HepG2 (cell line): ENCODE measurements around the gene CCNYL1. TPM values are rescaled to one million over a fixed set of nuclear protein-coding genes. Genes with fewer than 3 reads are reported as not detected.

ENCODE experiments used
- AFF4 ChIP-seq: sonication (generic); formaldehyde crosslinking; IDR thresholded peaks from 2 replicates; pipeline ENCODE4 v1.4.0; 2020; ENCODE audit warnings: missing genetic modification reagents
- CCAR2 ChIP-seq: fragments of 200-400 bp; formaldehyde crosslinking; optimal IDR thresholded peaks from 2 replicates; pipeline ENCODE3; 2018; ENCODE audit warnings: low read depth, mild to moderate bottlenecking, low read length, moderate library complexity
- FOXO1 ChIP-seq: sonication (generic); formaldehyde crosslinking; IDR thresholded peaks from 2 replicates; pipeline ENCODE4 v1.4.0; 2020; ENCODE audit warnings: missing genetic modification reagents
- GTF2F1 ChIP-seq: fragments of 150-350 bp; IDR thresholded peaks from 2 replicates; pipeline ENCODE4 v1.6.1; 2014; ENCODE audit warnings: low read length
- GZF1 ChIP-seq: sonication (generic); formaldehyde crosslinking; IDR thresholded peaks from 2 replicates; pipeline ENCODE4 v1.5.1; 2020; ENCODE audit warnings: mild to moderate bottlenecking, missing genetic modification reagents
- JUND ChIP-seq: sonication (generic); formaldehyde crosslinking; IDR thresholded peaks from 2 replicates; pipeline ENCODE4 v1.8.0; 2022; ENCODE audit warnings: mild to moderate bottlenecking, missing genetic modification reagents
- MTA1 ChIP-seq: sonication (generic); formaldehyde crosslinking; IDR thresholded peaks from 2 replicates; pipeline ENCODE4 v1.4.0; 2020; ENCODE audit warnings: missing genetic modification reagents, mild to moderate bottlenecking, borderline replicate concordance
- NONO ChIP-seq, 2 experiments: fragments of 450-650 bp in 1 of 2; sonication (generic) in 1 of 2; formaldehyde crosslinking in 1 of 2; IDR thresholded peaks in 1 of 2; conservative IDR thresholded peaks in 1 of 2; 2 replicates each; pipeline versions ENCODE4 v1.6.1 to v1.8.0; 2017 to 2022; ENCODE audit warnings: mild to moderate bottlenecking in 1 of 2, missing genetic modification reagents in 1 of 2, moderate library complexity in 1 of 2
- NR2C2 ChIP-seq: sonication (generic); formaldehyde crosslinking; IDR thresholded peaks from 2 replicates; pipeline ENCODE4 v1.4.0; 2020; ENCODE audit warnings: missing genetic modification reagents, mild to moderate bottlenecking, moderate library complexity, borderline replicate concordance
- RCOR2 ChIP-seq: IDR thresholded peaks from 2 replicates; pipeline ENCODE4 v1.6.1; 2016; ENCODE audit warnings: missing biosample characterization, missing genetic modification reagents
- REL ChIP-seq: sonication (generic); formaldehyde crosslinking; conservative IDR thresholded peaks from 2 replicates; pipeline ENCODE4 v1.8.0; 2022; ENCODE audit warnings: mild to moderate bottlenecking, missing genetic modification reagents, moderate library complexity
- RNF219 ChIP-seq: sonication (generic); formaldehyde crosslinking; IDR thresholded peaks from 2 replicates; pipeline ENCODE4 v1.5.0; 2020; ENCODE audit warnings: mild to moderate bottlenecking, missing genetic modification reagents
- SOX6 ChIP-seq, 2 experiments: fragments of 450-650 bp in 1 of 2; sonication (generic) in 1 of 2; formaldehyde crosslinking in 1 of 2; IDR thresholded peaks; 2 replicates each; pipeline versions ENCODE4 v1.4.0 to v1.6.1; 2017 to 2020; ENCODE audit warnings: antibody characterized with exemption in 1 of 2, mild to moderate bottlenecking in 1 of 2, missing genetic modification reagents in 1 of 2
- SP2 ChIP-seq: sonication (generic); formaldehyde crosslinking; IDR thresholded peaks from 2 replicates; pipeline ENCODE4 v1.5.1; 2020; ENCODE audit warnings: mild to moderate bottlenecking, missing genetic modification reagents
- SP5 ChIP-seq: IDR thresholded peaks from 2 replicates; pipeline ENCODE4 v1.6.1; 2016; ENCODE audit warnings: low read depth, borderline replicate concordance
- SRSF4 ChIP-seq: fragments of 200-400 bp; formaldehyde crosslinking; IDR thresholded peaks from one replicate; pipeline ENCODE4 v1.6.1; 2018; ENCODE audit warnings: mild to moderate bottlenecking, low read depth, low read length, moderate library complexity; ENCODE audit not compliant: poor library complexity, severe bottlenecking
- ZNF20 ChIP-seq: sonication (generic); formaldehyde crosslinking; IDR thresholded peaks from 2 replicates; pipeline ENCODE4 v1.4.0; 2020; ENCODE audit warnings: mild to moderate bottlenecking, moderate library complexity, missing genetic modification reagents
- ZNF326 ChIP-seq: sonication (generic); formaldehyde crosslinking; IDR thresholded peaks from 2 replicates; pipeline ENCODE4 v1.4.0; 2020; ENCODE audit warnings: missing genetic modification reagents, borderline replicate concordance
- ZNF577 ChIP-seq: sonication (generic); formaldehyde crosslinking; IDR thresholded peaks from 2 replicates; pipeline ENCODE4 v1.4.0; 2020; ENCODE audit warnings: mild to moderate bottlenecking, low read depth, missing genetic modification reagents, borderline replicate concordance
- ZSCAN25 ChIP-seq: sonication (generic); formaldehyde crosslinking; IDR thresholded peaks from 2 replicates; pipeline ENCODE4 v1.8.0; 2022; ENCODE audit warnings: mild to moderate bottlenecking, missing genetic modification reagents
- polyA plus RNA-seq, 8 experiments: library from polyadenylated mRNA; depleted of rRNA in 3 of 8; stranded (reverse) in 7 of 8; unstranded in 1 of 8; fragments of >200 nt; fragmentation: Illumina TruSeq in 4 of 8; extraction: Trizol in 4 of 8; gene quantifications; 2 replicates each; pipeline versions ENCODE4 v1.2.1 to v1.2.3, GENCODE V29; 2011 to 2016; ENCODE audit warnings: low read depth in 4 of 8, missing spikeins in 1 of 8, mixed read lengths in 1 of 8; ENCODE audit not compliant: insufficient read depth in 1 of 8
- total RNA-seq, 5 experiments: library from RNA; depleted of rRNA; stranded (reverse); fragments of >200 nt; fragmentation: Illumina TruSeq; extraction: Trizol; gene quantifications; 2 replicates each; pipeline ENCODE4 v1.2.3, GENCODE V29; 2016; ENCODE audit warnings: low read depth in 1 of 5
- TF ChIP-seq, protein P1 (sequence below): sonication (generic); formaldehyde crosslinking; IDR thresholded peaks from 2 replicates; pipeline ENCODE4 v1.8.0; 2022; ENCODE audit warnings: mild to moderate bottlenecking, missing genetic modification reagents; ENCODE audit not compliant: insufficient replicate concordance

CCNYL1 gene
- total and polyA plus RNA-seq, 2 of the 13 experiments (the other 11 are each of a cell fraction or from before 2014, with no cell fraction given): 12.5 to 16.2 TPM

DNA sequence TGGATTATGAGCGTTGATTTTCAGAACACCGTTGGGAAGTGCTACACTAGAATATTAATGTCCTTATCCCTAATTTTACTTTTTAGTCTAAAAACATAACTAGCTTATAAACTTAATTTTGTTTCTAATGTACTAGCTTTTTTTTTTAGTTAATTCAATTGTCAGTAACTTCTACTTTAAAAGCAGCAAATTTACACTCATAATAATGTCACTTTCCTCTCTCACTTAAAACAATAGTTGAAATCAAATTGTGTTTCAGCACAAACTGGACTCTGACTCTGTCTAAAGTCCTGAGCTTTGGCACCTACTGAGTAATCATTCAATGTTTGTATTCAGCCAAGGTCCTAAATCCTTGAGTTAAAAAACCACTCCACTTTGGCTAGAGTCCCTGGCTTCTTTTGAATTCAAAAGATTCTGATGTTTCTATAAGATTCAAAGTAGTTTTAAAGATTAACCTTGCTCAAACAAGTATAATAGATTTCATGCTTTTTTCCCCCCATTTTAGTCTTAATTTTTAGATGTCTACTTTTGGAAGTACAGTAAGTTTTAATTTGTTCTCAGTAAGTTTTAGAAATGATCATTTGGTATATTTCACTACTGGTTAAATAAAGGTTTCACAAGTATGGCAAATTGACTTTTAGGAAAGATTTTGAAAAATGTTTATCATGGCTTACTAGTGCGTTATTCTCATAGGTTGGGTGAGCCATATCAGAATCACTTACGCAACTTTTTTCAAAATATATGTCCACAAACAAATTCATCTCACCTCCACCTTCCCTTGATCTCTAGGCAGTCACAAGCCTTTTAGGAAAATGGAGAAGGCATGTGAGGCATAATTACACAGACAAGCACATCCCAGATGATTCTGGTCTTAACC, 23.4 kb downstream of the CCNYL1 start (continued):
- TF ChIP-seq RNF219 (CRISPR knock-in tag) (no peak), SP5 (CRISPR knock-in tag) (no peak; the same call in 1 of the 2 replicates), CCAR2 (no peak), RCOR2 (CRISPR knock-in tag) (0 out of 2 replicates have a peak, but pooled peaks have one; percentile 24), ZNF20 (CRISPR knock-in tag) (no peak), FOXO1 (CRISPR knock-in tag) (peak; percentile 67; the same call in 1 of the 2 replicates), AFF4 (CRISPR knock-in tag) (no peak), NR2C2 (CRISPR knock-in tag) (peak; percentile 58; the same call in 1 of the 2 replicates), SRSF4 (no peak), NONO (IDR thresholded peaks at IDR 0.05) (no peak), NONO (CRISPR knock-in tag; conservative IDR thresholded peaks at IDR 0.05) (0 out of 2 replicates have a peak, but pooled peaks have one; percentile 48), GTF2F1 (no peak), GZF1 (no peak), MTA1 (CRISPR knock-in tag) (no peak), ZSCAN25 (0 out of 2 replicates have a peak, but pooled peaks have one; percentile 5), ZNF577 (CRISPR knock-in tag) (no peak), REL (CRISPR knock-in tag) (no peak), SOX6 (IDR thresholded peaks at IDR 0.05) (no peak), SOX6 (CRISPR knock-in tag; IDR thresholded peaks at IDR 0.05) (peak; percentile 98), JUND (CRISPR knock-in tag) (no peak), SP2 (CRISPR knock-in tag) (no peak), ZNF326 (no peak)
- TF ChIP-seq, protein P1, sequence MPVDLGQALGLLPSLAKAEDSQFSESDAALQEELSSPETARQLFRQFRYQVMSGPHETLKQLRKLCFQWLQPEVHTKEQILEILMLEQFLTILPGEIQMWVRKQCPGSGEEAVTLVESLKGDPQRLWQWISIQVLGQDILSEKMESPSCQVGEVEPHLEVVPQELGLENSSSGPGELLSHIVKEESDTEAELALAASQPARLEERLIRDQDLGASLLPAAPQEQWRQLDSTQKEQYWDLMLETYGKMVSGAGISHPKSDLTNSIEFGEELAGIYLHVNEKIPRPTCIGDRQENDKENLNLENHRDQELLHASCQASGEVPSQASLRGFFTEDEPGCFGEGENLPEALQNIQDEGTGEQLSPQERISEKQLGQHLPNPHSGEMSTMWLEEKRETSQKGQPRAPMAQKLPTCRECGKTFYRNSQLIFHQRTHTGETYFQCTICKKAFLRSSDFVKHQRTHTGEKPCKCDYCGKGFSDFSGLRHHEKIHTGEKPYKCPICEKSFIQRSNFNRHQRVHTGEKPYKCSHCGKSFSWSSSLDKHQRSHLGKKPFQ (CRISPR knock-in tag): peak; percentile 59
